Measurements from ENCODE around the gene ANTKMT.
"Not testable (repeated sequence)": the region's sequence is repeated elsewhere in the genome, so short reads cannot be mapped to it uniquely, and the experiment has no call there.

ANTKMT gene

DNA sequence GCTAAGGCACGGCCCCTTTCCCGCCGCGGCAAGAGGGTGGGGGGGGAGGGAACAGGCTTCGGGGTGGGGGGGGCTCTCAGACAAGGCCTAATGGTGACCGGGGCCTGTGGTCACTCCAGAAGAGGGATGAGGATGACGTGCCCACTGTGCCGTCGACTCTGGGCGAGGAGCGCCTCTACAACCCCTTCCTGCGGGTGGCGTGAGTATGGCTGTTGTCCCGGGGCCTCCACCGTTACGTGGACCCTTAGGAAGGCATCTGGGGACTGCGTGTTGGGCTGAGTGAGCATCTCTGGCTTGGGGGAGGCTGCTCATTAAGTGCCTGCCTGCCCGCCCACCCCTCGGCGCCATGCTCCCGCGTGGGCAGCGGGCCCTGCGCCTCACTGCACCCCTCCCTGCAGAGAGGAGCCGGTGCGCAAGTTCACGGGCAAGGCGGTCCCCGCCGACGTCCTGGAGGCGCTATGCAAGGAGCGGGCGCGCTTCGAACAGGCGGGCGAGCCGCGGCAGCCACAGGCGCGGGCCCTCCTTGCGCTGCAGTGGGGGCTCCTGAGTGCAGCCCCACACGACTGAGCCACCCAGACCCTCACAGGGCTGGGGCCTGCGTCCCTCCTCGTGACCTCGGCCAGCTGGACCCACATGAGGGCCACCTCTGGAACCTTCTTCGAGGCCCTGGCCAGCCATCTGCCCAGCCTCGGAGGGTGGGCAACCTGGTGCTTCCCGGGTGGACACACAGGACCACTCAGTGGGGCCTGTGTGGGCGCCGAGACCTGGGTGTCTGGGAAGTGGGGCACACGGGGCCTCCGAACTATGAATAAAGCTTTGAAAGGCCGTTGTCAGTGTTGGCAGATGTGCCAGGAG lies 8.2 kb downstream of the ANTKMT start:
- DNase-seq, result no peak

- DNase-seq, result no peak
Measured at GRCh38 chr16:729768-730665, 9.1 kb downstream of the ANTKMT start.

GRCh38 chr16:730666-731509 lies 9.9 kb downstream of the ANTKMT start:
- DNase-seq, result no peak

- DNase-seq, result no peak
Measured at GRCh38 chr16:732332-732731, 11.4 kb downstream of the ANTKMT start.

DNA sequence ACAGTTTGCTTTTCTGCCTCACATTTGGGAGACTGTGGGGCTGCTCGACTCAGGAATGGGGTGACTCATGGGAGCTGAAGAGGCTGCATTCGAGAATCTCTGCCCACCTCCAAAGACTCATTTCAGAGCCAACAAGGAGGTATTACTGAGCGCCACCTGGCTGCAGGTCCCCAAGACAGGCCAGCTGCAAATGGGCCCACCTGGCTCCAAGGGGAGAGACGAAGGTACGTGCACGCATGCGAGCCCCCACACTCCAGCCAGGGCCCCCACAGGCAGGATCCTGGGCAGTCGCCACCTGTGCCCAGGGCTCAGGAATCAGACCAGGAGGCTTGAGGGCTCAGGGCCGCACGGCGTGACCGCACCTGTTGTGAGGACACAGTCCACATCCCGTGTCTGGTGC lies 12.0 kb downstream of the ANTKMT start:
- DNase-seq, result no peak

GRCh38 chr16:733382-734207 lies 12.6 kb downstream of the ANTKMT start:
- no peak for DNase-seq

- DNase-seq, result no peak
Measured at GRCh38 chr16:734208-734980, 13.4 kb downstream of the ANTKMT start.

DNA sequence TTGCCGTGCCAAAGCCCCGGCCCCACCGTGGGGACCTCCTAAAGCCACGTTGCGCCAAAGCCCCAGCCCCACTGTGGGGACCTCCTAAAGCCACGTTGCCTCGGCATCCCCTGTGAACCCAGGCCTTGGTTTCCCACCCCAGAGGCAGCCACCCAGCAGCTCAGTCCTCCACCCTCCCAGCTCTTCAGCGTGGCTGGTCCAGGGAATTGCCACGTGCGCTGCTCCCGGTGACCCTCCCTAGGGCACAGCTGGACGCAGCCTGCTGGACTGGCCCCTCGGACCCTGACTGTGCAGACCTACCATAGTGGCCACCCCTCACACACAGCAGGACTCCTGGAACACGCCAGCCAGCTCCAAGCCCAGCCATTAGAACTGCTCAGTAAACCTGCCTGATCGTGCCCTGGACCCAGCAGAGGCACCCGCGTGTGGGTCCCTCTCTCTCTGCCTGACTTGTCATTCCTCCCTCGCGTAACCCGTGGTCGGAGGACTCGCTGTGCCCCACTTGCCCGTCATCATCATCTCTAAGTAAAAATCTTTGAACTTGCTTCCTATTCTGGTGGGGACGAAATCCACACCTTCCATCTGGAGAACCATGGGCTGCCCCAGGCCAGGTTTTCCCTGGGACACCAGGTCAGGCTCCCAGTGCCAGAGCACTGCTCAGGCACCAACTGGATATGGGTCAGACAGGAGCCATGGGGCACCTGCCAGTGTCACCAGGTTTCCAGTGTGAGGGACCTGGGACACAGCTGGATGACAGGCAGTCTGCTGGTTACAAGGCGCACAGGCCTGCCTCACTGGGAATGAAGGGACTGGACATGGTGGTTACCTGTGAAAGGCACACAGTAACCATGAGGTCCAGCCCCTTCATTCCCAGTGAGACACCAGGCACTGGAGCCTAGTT lies 14.3 kb downstream of the ANTKMT start:
- no peak for DNase-seq

GRCh38 chr16:735982-736453 lies 15.1 kb downstream of the ANTKMT start:
- no peak for DNase-seq

- DNase-seq, result no peak
Measured at GRCh38 chr16:736936-737481, 16.1 kb downstream of the ANTKMT start.

- no peak for DNase-seq
Measured at GRCh38 chr16:739560-740458, 18.9 kb downstream of the ANTKMT start.

DNA sequence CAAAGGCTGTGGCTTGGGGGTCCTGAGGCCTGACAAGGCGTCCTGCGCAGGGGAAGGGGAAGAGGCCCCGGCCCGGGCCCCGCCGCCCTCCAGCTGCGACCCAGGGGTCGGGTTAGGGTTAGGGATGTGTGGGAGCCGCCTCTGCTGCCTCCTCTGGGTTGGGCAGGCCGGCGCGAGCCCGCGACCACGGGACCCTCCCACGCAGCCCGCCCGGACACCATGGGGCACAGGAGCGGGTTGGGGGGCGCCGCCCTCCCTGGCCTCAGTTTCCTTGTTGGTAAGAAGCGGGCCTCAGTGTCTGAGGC lies 19.5 kb downstream of the ANTKMT start:
- DNase-seq, result no peak

DNA sequence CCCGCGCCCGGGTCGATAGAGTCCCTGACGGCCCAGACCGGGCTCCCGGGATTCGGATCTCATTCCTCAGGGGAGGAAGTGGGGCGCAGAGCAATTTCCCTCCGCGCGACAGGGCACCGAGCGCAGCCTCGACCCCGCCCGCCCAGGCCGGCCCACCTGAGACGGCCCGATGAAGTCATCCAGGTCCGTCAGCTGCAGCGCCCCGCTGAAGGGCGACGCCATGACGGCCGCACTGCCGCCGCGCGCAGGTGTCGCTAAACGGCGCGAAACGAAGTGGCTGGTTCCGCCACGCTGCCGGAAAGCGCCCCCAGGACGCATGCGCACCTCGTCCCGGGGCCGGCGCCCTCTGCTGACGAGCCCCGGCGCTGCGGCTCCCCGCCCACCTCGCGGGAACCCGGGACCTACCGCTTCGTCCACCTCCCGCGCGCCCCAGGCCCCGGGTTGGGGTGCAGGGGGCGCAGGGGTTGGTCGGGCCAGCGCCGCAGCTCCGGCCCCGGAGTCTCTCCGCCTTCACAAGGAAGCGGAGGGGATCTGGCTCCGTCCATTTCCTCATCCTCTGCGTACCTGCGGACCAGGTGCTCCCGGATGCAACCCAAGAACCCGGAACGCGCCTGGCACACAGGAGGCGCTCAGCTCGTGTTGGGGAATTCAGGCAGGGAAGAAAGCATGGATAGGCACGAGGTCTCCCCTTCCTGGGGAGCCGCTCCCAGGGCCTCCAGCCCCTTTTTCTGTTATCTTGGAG lies 20.0 kb downstream of the ANTKMT start, which contains the start of gene CIAO3:
Gene CIAO3 (minus strand): TSS at position 234 of the 742 bp plus-strand sequence. CDS start 12 bp downstream, at position 222.
- DNase-seq, result peak; percentile 87

- DNase-seq, result no peak
Measured at GRCh38 chr16:741986-742629, 21.2 kb downstream of the ANTKMT start.

GRCh38 chr16:742894-743293 lies 21.9 kb downstream of the ANTKMT start:
- DNase-seq, result not testable (repeated sequence)

GRCh38 chr16:743794-744500 lies 23.0 kb downstream of the ANTKMT start:
- no peak for DNase-seq

GRCh38 chr16:745739-746138 lies 24.8 kb downstream of the ANTKMT start:
- DNase-seq, result no peak
